NT2/D1 (cell line): ENCODE results near the gene CYREN.

Experiments
- YY1 ChIP-seq: IDR thresholded peaks from 2 replicates; pipeline ENCODE4 v1.6.1; 2011; ENCODE audit not compliant: insufficient read length, insufficient read depth
- ZNF274 ChIP-seq: IDR thresholded peaks from 2 replicates; pipeline ENCODE4 v1.6.1; 2011; ENCODE audit warnings: mild to moderate bottlenecking, low read depth, low read length

DNA sequence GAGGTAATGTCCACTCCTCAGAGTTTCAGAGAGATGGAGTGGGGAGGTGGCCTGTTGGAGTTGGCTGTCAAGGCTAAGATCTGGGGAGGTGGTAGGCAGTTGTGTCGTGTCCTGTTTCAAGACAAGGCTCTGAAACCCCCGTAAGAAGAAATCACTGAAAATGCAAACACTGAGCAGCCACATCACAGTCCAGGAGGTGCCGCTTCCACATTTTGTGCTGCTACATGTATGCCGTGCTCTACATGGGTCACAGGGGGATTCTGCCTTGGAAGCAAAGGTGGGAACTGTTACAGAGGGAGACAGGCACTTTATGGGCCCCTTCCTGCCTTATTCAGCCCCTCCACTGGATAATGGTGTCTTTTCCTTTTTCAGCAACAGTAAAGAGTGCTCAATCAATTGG, 28.9 kb upstream of the CYREN start:
- no peak for TF ChIP-seq YY1
- no peak for TF ChIP-seq ZNF274
